ENCODE data around the gene TBX18. TPM values are rescaled to one million over a fixed set of nuclear protein-coding genes. Genes with fewer than 3 reads are reported as not detected.

TBX18 gene
- total RNA-seq, 1 experiment from 2014 or later: 0.15 TPM

- TF ChIP-seq PRDM15 (CRISPR knock-in tag; IDR thresholded peaks at IDR 0.05) (no peak), ZNF396 (CRISPR knock-in tag; IDR thresholded peaks at IDR 0.05; ENCODE audit: borderline replicate concordance) (no peak), CREB1 (CRISPR knock-in tag; IDR thresholded peaks at IDR 0.05) (no peak), ZBTB21 (CRISPR knock-in tag; IDR thresholded peaks at IDR 0.05; ENCODE audit: borderline replicate concordance) (no peak), GABPB1 (CRISPR knock-in tag; IDR thresholded peaks at IDR 0.05) (no peak), E2F5 (CRISPR knock-in tag; IDR thresholded peaks at IDR 0.05) (no peak), ZNF423 (CRISPR knock-in tag; IDR thresholded peaks at IDR 0.05) (no peak), ATF1 (CRISPR knock-in tag; IDR thresholded peaks at IDR 0.05) (no peak), USF1 (CRISPR knock-in tag; IDR thresholded peaks at IDR 0.05) (no peak)
Observed at GRCh38 chr6:84773133-84773430, 8.7 kb upstream of the TBX18 start (continued).

GRCh38 chr6:84772428-84773132 lies 8.2 kb upstream of the TBX18 start:
- Mint-ChIP-seq H3K4me3 (peak overlapping the region; percentile 72), H3K36me3 (no peaks in the 10 kb centered on the region), H3K9me3 (no peaks in the 10 kb centered on the region), H3K27ac (no peak overlapping the region), H3K27me3 (ENCODE audit: low read depth) (peaks cover 100% of the 10 kb centered on the region), H3K4me1 (peaks cover 34% of the 10 kb centered on the region)
- TF ChIP-seq PREB (CRISPR knock-in tag; IDR thresholded peaks at IDR 0.05; ENCODE audit: borderline replicate concordance) (no peak), IRF1 (CRISPR knock-in tag; IDR thresholded peaks at IDR 0.05) (no peak), SP1 (CRISPR knock-in tag; conservative IDR thresholded peaks at IDR 0.05) (no peak), USF1 (CRISPR knock-in tag; IDR thresholded peaks at IDR 0.05) (no peak), ARID4B (CRISPR knock-in tag; IDR thresholded peaks at IDR 0.05; ENCODE audit: borderline replicate concordance) (no peak), ZNF512 (CRISPR knock-in tag; IDR thresholded peaks at IDR 0.05; ENCODE audit: borderline replicate concordance) (no peak), OVOL2 (CRISPR knock-in tag; IDR thresholded peaks at IDR 0.05; ENCODE audit: borderline replicate concordance) (no peak), ZNF671 (CRISPR knock-in tag; IDR thresholded peaks at IDR 0.05) (no peak)
- DNase-seq (ENCODE audit: low spot score) (peak; percentile 33), ATAC-seq (no peak)
- POLR2A ChIA-PET: no interaction called here
- CTCF ChIA-PET: interaction anchor here (0.9 to 3.1 kb wide), 4 partner anchors 9 to 677 kb away, joined by 4 to 63 read pairs (median 14); partner anchors contain the start of genes NT5E and TBX18

All from WTC11 (cell line).